Nephron (organoid): ENCODE measurements around the gene LTN1.
"Not testable (repeated sequence)": the region's sequence is repeated elsewhere in the genome, so short reads cannot be mapped to it uniquely, and the experiment has no call there.

Experiments
- H3K27ac Mint-ChIP-seq, 3 experiments: 2 replicates each; pipeline ENCODE4 v1.8.0; 2020; ENCODE audit warnings: mixed read lengths in 3 of 3, mild to moderate bottlenecking in 2 of 3, moderate library complexity in 1 of 3
- H3K27me3 Mint-ChIP-seq: 2 replicates; pipeline ENCODE4 v1.8.0; 2021; ENCODE audit warnings: low read depth, mild to moderate bottlenecking, moderate library complexity, mixed read lengths
- H3K36me3 Mint-ChIP-seq: 2 replicates; pipeline ENCODE4 v1.8.0; 2020; ENCODE audit warnings: low read depth, mixed read lengths
- H3K4me1 Mint-ChIP-seq: 2 replicates; pipeline ENCODE4 v1.8.0; 2020; ENCODE audit warnings: mixed read lengths
- H3K4me3 Mint-ChIP-seq, 3 experiments: 2 replicates each; pipeline ENCODE4 v1.8.0; 2020; ENCODE audit warnings: mild to moderate bottlenecking in 3 of 3, mixed read lengths in 3 of 3, moderate library complexity in 2 of 3
- H3K9me3 Mint-ChIP-seq: 2 replicates; pipeline ENCODE4 v1.8.0; 2020; ENCODE audit warnings: mixed read lengths
- TF ChIP-seq, protein P1 (sequence below), 3 experiments: fragments of 200-600 bp; sonication (generic); IDR thresholded peaks; one replicate each; pipeline ENCODE4 v1.5.0; 2021; ENCODE audit warnings: antibody characterized with exemption in 3 of 3; ENCODE audit not compliant: unreplicated experiment in 3 of 3

Gene LTN1

DNA sequence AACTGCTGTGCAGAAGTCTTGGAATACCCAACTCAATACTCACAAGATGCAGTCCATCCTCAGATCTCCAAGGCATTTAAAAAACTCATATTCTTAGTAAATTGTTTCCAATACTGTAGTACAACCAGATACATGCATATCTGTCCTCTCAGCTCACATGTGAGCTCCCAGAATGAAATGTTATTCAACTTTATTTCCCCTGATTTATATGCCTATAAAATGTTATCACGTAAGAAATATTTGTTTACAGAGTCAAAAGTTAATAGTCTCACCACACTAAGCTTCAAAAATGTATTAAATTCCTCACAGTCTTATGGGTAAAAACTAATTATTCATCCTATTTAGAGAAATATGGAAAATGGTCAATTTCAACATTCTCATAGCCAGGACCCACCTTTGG, 56.6 kb downstream of the LTN1 start:
- Mint-ChIP-seq H3K27ac (no peak overlapping the region), H3K36me3 (peaks cover 52% of the 10 kb centered on the region), H3K27me3 (no peaks in the 10 kb centered on the region), H3K4me3 (no peak overlapping the region), H3K4me1 (peaks cover 6% of the 10 kb centered on the region), H3K9me3 (no peaks in the 10 kb centered on the region)
- TF ChIP-seq, protein P1, sequence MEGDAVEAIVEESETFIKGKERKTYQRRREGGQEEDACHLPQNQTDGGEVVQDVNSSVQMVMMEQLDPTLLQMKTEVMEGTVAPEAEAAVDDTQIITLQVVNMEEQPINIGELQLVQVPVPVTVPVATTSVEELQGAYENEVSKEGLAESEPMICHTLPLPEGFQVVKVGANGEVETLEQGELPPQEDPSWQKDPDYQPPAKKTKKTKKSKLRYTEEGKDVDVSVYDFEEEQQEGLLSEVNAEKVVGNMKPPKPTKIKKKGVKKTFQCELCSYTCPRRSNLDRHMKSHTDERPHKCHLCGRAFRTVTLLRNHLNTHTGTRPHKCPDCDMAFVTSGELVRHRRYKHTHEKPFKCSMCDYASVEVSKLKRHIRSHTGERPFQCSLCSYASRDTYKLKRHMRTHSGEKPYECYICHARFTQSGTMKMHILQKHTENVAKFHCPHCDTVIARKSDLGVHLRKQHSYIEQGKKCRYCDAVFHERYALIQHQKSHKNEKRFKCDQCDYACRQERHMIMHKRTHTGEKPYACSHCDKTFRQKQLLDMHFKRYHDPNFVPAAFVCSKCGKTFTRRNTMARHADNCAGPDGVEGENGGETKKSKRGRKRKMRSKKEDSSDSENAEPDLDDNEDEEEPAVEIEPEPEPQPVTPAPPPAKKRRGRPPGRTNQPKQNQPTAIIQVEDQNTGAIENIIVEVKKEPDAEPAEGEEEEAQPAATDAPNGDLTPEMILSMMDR (IDR thresholded peaks at IDR 0.05; ENCODE audit: unreplicated experiment in 3 of 3), result no peak

DNA sequence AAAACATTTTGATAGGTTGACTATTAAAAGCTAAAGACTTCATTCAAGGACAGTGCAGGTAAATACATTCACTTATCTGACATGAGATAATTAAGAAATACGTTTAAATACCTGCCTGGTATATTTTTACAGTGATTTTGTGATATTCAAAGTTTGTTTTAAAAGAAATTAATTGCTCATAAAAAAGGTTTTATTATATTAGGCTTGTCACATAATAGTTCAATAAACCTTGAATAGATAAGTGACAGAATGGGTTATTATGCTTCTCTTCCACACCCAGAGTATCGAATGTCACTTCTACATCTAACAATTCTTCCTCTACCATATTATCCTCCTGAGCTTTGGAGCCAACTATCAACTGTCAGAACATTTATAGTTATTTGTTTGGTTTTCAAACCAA, 60.0 kb downstream of the LTN1 start:
- peaks cover 56% of the 10 kb centered on the region for H3K36me3 Mint-ChIP-seq
- no peaks in the 10 kb centered on the region for H3K27me3 Mint-ChIP-seq
- no peaks in the 10 kb centered on the region for H3K9me3 Mint-ChIP-seq
- TF ChIP-seq, protein P1 (IDR thresholded peaks at IDR 0.05; ENCODE audit: unreplicated experiment in 3 of 3), result no peak
- peaks cover 6% of the 10 kb centered on the region for H3K4me1 Mint-ChIP-seq
- no peak overlapping the region for H3K27ac Mint-ChIP-seq
- no peak overlapping the region for H3K4me3 Mint-ChIP-seq

DNA sequence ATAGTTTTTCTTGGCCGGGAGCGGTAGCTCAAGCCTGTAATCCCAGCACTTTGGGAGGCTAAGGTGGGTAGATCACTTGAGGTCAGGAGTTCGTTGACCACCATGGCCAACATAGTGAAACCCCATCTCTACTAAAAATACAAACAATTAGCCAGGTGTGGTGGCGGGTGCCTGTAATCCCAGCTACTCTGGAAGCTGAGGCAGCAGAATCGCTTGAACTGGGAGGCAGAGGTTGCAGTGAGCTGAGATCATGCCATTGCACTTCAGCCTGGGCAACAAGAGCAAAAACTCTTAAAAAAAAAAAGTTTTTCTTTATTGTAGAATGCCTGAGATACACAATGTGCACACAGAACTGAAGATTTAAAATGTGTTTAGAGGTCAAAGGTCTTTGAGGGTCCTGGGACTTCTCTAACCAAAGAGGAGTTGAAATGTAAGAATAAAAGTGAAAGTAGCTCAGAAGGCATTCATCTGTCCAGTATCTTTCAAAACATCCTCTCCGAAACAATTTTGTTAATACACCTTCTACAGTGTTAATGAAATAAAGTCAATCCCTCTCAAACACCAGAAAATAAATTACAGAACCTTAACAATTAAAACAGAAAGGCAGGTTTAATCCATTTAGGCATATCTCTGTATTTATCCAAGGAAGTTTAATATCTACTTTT, 60.8 kb downstream of the LTN1 start:
- not testable (repeated sequence) for H3K4me1 Mint-ChIP-seq, H3K9me3 Mint-ChIP-seq, H3K27ac Mint-ChIP-seq, H3K4me3 Mint-ChIP-seq, H3K27me3 Mint-ChIP-seq
- peaks cover 53% of the 10 kb centered on the region for H3K36me3 Mint-ChIP-seq

DNA sequence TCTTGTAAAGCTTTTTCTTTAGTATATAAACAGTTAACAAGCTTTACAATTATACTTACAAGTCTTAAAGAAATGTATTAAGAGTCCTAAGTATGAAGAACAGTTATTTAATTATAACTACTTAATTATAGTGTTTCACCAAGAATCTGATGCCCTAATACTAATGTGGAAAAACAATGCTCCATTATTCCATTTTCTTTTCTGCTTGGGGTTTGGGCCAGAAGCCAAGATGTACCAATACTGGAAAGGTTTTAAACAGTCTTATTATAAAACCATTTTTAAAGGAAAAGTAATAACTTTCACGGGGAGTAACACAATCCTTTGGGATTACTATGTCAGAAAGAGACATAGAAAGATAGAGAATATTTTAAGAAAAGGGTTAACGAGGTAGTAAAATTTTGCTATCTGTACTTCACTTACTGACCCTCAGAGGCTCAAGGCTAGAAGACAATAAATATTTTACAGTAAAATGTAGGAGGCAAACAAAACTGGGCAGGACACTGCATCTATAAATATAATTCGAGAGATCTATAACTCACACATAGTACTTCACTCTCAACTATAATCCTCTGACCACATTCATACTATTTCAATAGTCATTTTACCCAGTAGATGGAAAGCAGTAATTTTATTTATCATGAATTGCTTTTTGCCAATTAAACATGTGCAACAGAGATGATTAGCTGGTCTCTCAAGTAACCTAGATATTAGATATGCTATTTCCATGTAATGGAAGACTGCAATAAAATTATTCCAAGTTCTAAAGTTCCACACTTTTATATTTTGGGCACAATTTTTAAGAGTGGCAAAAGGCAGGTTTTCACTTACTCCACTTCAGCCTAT, 63.9 kb downstream of the LTN1 start:
- Mint-ChIP-seq H3K27me3 (no peaks in the 10 kb centered on the region), H3K4me3 (no peak overlapping the region), H3K36me3 (peaks cover 52% of the 10 kb centered on the region), H3K9me3 (no peaks in the 10 kb centered on the region), H3K4me1 (no peaks in the 10 kb centered on the region), H3K27ac (no peak overlapping the region)
- TF ChIP-seq, protein P1 (IDR thresholded peaks at IDR 0.05; ENCODE audit: unreplicated experiment in 3 of 3), result no peak

DNA sequence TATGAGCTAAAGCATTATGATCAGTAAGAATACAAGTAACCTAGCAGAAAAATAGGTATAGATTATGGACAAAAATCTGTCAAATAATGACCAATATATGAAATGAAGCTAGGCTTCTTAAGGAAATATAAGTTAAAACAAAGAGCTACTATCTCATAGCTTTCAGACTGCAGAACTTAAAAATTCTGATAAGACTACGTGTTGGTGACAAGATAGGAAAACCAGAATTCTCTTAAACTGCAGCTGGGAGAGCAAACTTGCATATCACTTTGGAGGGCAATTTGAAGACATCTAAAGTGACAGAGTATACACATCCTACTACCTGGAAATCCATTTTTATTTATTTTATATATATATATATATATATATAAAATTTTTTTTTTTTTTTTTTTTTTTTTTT, 65.5 kb downstream of the LTN1 start:
- Mint-ChIP-seq H3K4me3 (no peak overlapping the region), H3K36me3 (peaks cover 47% of the 10 kb centered on the region), H3K9me3 (no peaks in the 10 kb centered on the region), H3K27ac (no peak overlapping the region), H3K4me1 (no peaks in the 10 kb centered on the region), H3K27me3 (no peaks in the 10 kb centered on the region)
- TF ChIP-seq, protein P1 (IDR thresholded peaks at IDR 0.05; ENCODE audit: unreplicated experiment in 3 of 3), result no peak

DNA sequence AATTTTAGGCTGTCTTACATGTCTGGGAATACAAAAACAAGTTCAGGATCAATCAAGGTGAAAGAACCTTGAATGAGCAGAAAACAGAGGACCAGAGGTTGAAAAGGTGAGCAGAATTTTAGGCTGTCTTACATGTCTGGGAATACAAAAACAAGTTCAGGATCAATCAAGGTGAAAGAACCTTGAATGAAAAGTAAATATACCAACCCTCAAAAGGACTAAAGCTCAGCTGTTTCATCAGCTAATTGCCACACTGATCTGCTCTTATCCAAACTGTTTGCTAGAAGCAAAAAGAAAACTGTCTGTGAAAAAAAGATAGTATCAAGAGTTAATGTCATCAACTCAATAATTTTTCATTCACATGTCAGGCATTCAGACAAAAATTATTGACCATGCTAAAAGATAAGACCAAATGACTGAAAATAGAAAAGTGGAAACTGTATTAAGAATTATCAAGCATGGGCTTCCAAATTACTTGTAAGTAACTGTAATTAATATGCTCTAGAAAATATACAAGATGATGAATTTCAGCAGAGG, 69.2 kb downstream of the LTN1 start:
- no peaks in the 10 kb centered on the region for H3K9me3 Mint-ChIP-seq

More for the DNA sequence above, 69.2 kb downstream of the LTN1 start:
- Mint-ChIP-seq H3K27ac (no peak overlapping the region), H3K27me3 (no peaks in the 10 kb centered on the region), H3K4me1 (no peaks in the 10 kb centered on the region), H3K4me3 (no peak overlapping the region), H3K36me3 (peaks cover 30% of the 10 kb centered on the region)
- TF ChIP-seq, protein P1 (IDR thresholded peaks at IDR 0.05; ENCODE audit: unreplicated experiment in 3 of 3), result no peak
